ENCODE data around the gene EXTL2. TPM values are rescaled to one million over a fixed set of nuclear protein-coding genes. Genes with fewer than 3 reads are reported as not detected.

Gene EXTL2
- total and polyA plus RNA-seq, 2 donors (not counting 1 experiment from before 2014, with no cell fraction given) = 1.7 to 4.6 TPM

- ChIA-PET POLR2A (interaction anchor here (0.5 to 0.8 kb wide), 2 partner anchors 99 to 217 kb away, joined by 3 to 5 read pairs; no protein-coding TSS in a partner anchor), CTCF (interaction anchor here (0.6 to 2.3 kb wide), 5 partner anchors 9 to 462 kb away, joined by 3 to 7 read pairs (median 4); no protein-coding TSS in a partner anchor)
- Histone ChIP-seq H3K9ac (ENCODE audit: low read length) (peak within 1 kb of the TSS; percentile 97), H3K79me2 (ENCODE audit: control insufficient read depth, insufficient read depth, low read length) (peaks cover 17% of the 10 kb centered on the region), H2AFZ (ENCODE audit: insufficient read depth, low read depth, low read length, poor library complexity, severe bottlenecking) (peak within 1 kb of the TSS; percentile 97), H3K4me3 (ENCODE audit: control extremely low read depth in 1 of 5, extremely low read depth in 1 of 5, insufficient read depth in 1 of 5, low read depth in 2 of 5, low read length in 4 of 5) (peak within 1 kb of the TSS; percentile 75 to 99 (median 98)), H4K20me1 (ENCODE audit: control insufficient read depth, insufficient read depth, low read length, poor library complexity, severe bottlenecking) (no peaks in the 10 kb centered on the region), H3K4me1 (ENCODE audit: control insufficient read depth in 2 of 2, insufficient read depth in 2 of 2, low read length in 2 of 2) (peaks cover 10 to 11% of the 10 kb centered on the region in 2 donors), H3K36me3 (replicated peaks in 1 of 2; ENCODE audit: control extremely low read depth in 1 of 2, control insufficient read depth in 1 of 2, extremely low read depth in 1 of 2, insufficient read depth in 2 of 2, low read length in 1 of 2) (peaks cover 0 to 17% of the 10 kb centered on the region in 2 experiments), H3K4me2 (replicated peaks; ENCODE audit: low read depth, low read length, poor library complexity, severe bottlenecking) (peak within 1 kb of the TSS; percentile 81), H3K27ac (ENCODE audit: low read length in 2 of 2) (peak within 1 kb of the TSS; percentile 85 to 97), H3K9me3 (ENCODE audit: control extremely low read depth in 1 of 3, control insufficient read depth in 2 of 3, insufficient read depth in 1 of 3, low read length in 2 of 3) (no peaks in the 10 kb centered on the region), H3K27me3 (replicated peaks in 1 of 4; ENCODE audit: control extremely low read depth in 1 of 4, control insufficient read depth in 3 of 4, insufficient read depth in 4 of 4, low read length in 3 of 4) (no peaks in the 10 kb centered on the region)
- DNase-seq = peak; percentile 95
- Mint-ChIP-seq H3K4me3 (peak within 1 kb of the TSS; percentile 94), H3K27ac (peak within 1 kb of the TSS; percentile 94), H3K27me3 (no peaks in the 10 kb centered on the region), H3K9me3 (ENCODE audit: insufficient read depth) (no peaks in the 10 kb centered on the region), H3K4me1 (peaks cover 32% of the 10 kb centered on the region)
- under 1% methylated on average over 60 of the region's 62 CpGs for WGBS (ENCODE audit: insufficient coverage)
- intact Hi-C loops (cut with micrococcal nuclease) = loop anchor here (1.0 to 10.0 kb wide), 7 partner anchors 53 to 1047 kb away; partner anchors contain the start of genes RTCA, SASS6 and TRMT13
- no peak for TF ChIP-seq CTCF (IDR thresholded peaks at IDR 0.05)
- TF ChIP-seq EZH2 (IDR thresholded peaks at IDR 0.05; ENCODE audit: borderline replicate concordance, insufficient read depth, low read depth, low read length, poor library complexity, severe bottlenecking) = no peak
- peak; percentile 87 for ATAC-seq (ENCODE audit: low read depth)
Observed at GRCh38 chr1:100895540-100896480, 1.2 kb upstream of the EXTL2 start, which contains the start of gene SLC30A7. SLC30A7 (plus strand) TSS chr1:100896090; CDS start chr1:100896263, 173 bp downstream.

Data from B cell (primary cell).